WTC11 (cell line): ENCODE measurements around the gene AP4S1. TPM values are rescaled to one million over a fixed set of nuclear protein-coding genes. Genes with fewer than 3 reads are reported as not detected.

Source experiments
- ATAC-seq: fragments of 200-7000 bp; cut with Tn5 transposase; 2 replicates; pipeline ENCODE4 v1.10.0; 2021; ENCODE audit warnings: mild to moderate bottlenecking, moderate library complexity
- CTCF ChIA-PET: fragments of 300-600 bp; sonication (Branson Sonifier 250); formaldehyde crosslinking; loops from one replicate; lab custom pipeline; 2021; ENCODE audit warnings: antibody characterized with exemption; lab: Charles Lee
- POLR2A ChIA-PET: fragments of 350-600 bp; sonication (Branson Sonifier 250); formaldehyde crosslinking; loops from one replicate; lab custom pipeline; 2021; ENCODE audit warnings: antibody characterized with exemption; lab: Charles Lee
- DNase-seq: peaks from one replicate; pipeline ENCODE4 v3.0.0; 2021; ENCODE audit warnings: low spot score
- H3K27ac Mint-ChIP-seq: 2 replicates; pipeline ENCODE4 v1.8.0; 2021; ENCODE audit warnings: mixed read lengths
- H3K27me3 Mint-ChIP-seq: 2 replicates; pipeline ENCODE4 v1.8.0; 2021; ENCODE audit warnings: low read depth, mild to moderate bottlenecking, moderate library complexity, mixed read lengths
- H3K36me3 Mint-ChIP-seq: 2 replicates; pipeline ENCODE4 v1.8.0; 2021; ENCODE audit warnings: mixed read lengths
- H3K4me1 Mint-ChIP-seq: 2 replicates; pipeline ENCODE4 v1.8.0; 2022; ENCODE audit warnings: mixed read lengths
- H3K4me3 Mint-ChIP-seq: 2 replicates; pipeline ENCODE4 v1.8.0; 2021; ENCODE audit warnings: mild to moderate bottlenecking, moderate library complexity, mixed read lengths
- H3K9me3 Mint-ChIP-seq: 2 replicates; pipeline ENCODE4 v1.8.0; 2021; ENCODE audit warnings: mixed read lengths
- CREB1 ChIP-seq: sonication (generic); formaldehyde crosslinking; IDR thresholded peaks from 2 replicates; pipeline ENCODE4 v1.8.0; 2023; ENCODE audit warnings: mild to moderate bottlenecking, missing genetic modification reagents
- CREM ChIP-seq: sonication (generic); formaldehyde crosslinking; IDR thresholded peaks from 2 replicates; pipeline ENCODE4 v1.8.1; 2022; ENCODE audit warnings: mild to moderate bottlenecking, missing genetic modification reagents, moderate library complexity
- EMX1 ChIP-seq: fragments of 250-450 bp; sonication (Bioruptor Pico); IDR thresholded peaks from 2 replicates; pipeline ENCODE4 v1.8.0; 2021; ENCODE audit warnings: mild to moderate bottlenecking
- FOXK1 ChIP-seq: sonication (generic); formaldehyde crosslinking; IDR thresholded peaks from 2 replicates; pipeline ENCODE4 v1.8.0; 2022; ENCODE audit warnings: mild to moderate bottlenecking, moderate library complexity, missing genetic modification reagents
- FOXP4 ChIP-seq: sonication (generic); formaldehyde crosslinking; IDR thresholded peaks from 2 replicates; pipeline ENCODE4 v1.8.0; 2022; ENCODE audit warnings: mild to moderate bottlenecking, missing genetic modification reagents
- IRF2 ChIP-seq: sonication (generic); formaldehyde crosslinking; IDR thresholded peaks from 2 replicates; pipeline ENCODE4 v1.8.0; 2022; ENCODE audit warnings: low read depth, missing genetic modification reagents, borderline replicate concordance
- JAZF1 ChIP-seq: fragments of 250-450 bp; sonication (Bioruptor Pico); IDR thresholded peaks from 2 replicates; pipeline ENCODE4 v1.9.0; 2021; ENCODE audit warnings: moderate library complexity, mild to moderate bottlenecking, inconsistent platforms
- MLX ChIP-seq: sonication (generic); formaldehyde crosslinking; IDR thresholded peaks from 2 replicates; pipeline ENCODE4 v1.8.1; 2023; ENCODE audit warnings: mild to moderate bottlenecking, missing genetic modification reagents, moderate library complexity
- NR1H2 ChIP-seq: sonication (generic); formaldehyde crosslinking; IDR thresholded peaks from 2 replicates; pipeline ENCODE4 v1.9.0; 2021; ENCODE audit warnings: mild to moderate bottlenecking, moderate library complexity, missing genetic modification reagents
- PRDM15 ChIP-seq: sonication (generic); formaldehyde crosslinking; IDR thresholded peaks from 2 replicates; pipeline ENCODE4 v1.8.0; 2022; ENCODE audit warnings: missing genetic modification reagents
- TEAD4 ChIP-seq: sonication (generic); formaldehyde crosslinking; IDR thresholded peaks from 2 replicates; pipeline ENCODE4 v1.8.0; 2022; ENCODE audit warnings: mild to moderate bottlenecking, missing genetic modification reagents
- ZMAT4 ChIP-seq: fragments of 250-450 bp; sonication (Bioruptor Pico); IDR thresholded peaks from 2 replicates; pipeline ENCODE4 v1.9.0; 2021; ENCODE audit warnings: mild to moderate bottlenecking
- ZNF121 ChIP-seq: sonication (generic); formaldehyde crosslinking; IDR thresholded peaks from 2 replicates; pipeline ENCODE4 v1.8.0; 2023; ENCODE audit warnings: missing genetic modification reagents
- ZNF263 ChIP-seq: sonication (generic); formaldehyde crosslinking; IDR thresholded peaks from 2 replicates; pipeline ENCODE4 v1.8.1; 2022; ENCODE audit warnings: low read depth, mild to moderate bottlenecking, moderate library complexity, missing genetic modification reagents
- ZNF317 ChIP-seq: sonication (generic); formaldehyde crosslinking; IDR thresholded peaks from 2 replicates; pipeline ENCODE4 v1.8.1; 2023; ENCODE audit warnings: low read depth, mild to moderate bottlenecking, moderate library complexity, missing genetic modification reagents, borderline replicate concordance
- ZNF396 ChIP-seq: fragments of 250-450 bp; sonication (Bioruptor Pico); IDR thresholded peaks from 2 replicates; pipeline ENCODE4 v1.8.0; 2021; ENCODE audit warnings: mild to moderate bottlenecking, moderate library complexity, borderline replicate concordance
- ZNF532 ChIP-seq: fragments of 250-450 bp; sonication (Bioruptor Pico); IDR thresholded peaks from 2 replicates; pipeline ENCODE4 v1.9.0; 2021; ENCODE audit warnings: mild to moderate bottlenecking, borderline replicate concordance
- total RNA-seq: library from RNA; stranded (reverse); gene quantifications from 3 replicates; pipeline ENCODE4 v1.2.3, GENCODE V29; 2021

AP4S1 gene
- total RNA-seq, 1 experiment from 2014 or later: 7.0 TPM

GRCh38 chr14:31018057-31018645 lies 7.3 kb upstream of the AP4S1 start (continued):
- TF ChIP-seq FOXK1 (CRISPR knock-in tag): no peak
- no peak for TF ChIP-seq PRDM15 (CRISPR knock-in tag)
- TF ChIP-seq ZNF396 (CRISPR knock-in tag): no peak
- TF ChIP-seq EMX1 (CRISPR knock-in tag): no peak
- no peak for TF ChIP-seq IRF2 (CRISPR knock-in tag)
- no peak for TF ChIP-seq CREB1 (CRISPR knock-in tag)
- no peak for TF ChIP-seq ZMAT4 (CRISPR knock-in tag)
- no peak for TF ChIP-seq MLX (CRISPR knock-in tag)
- TF ChIP-seq TEAD4 (CRISPR knock-in tag): no peak
- TF ChIP-seq ZNF532 (CRISPR knock-in tag): no peak
- TF ChIP-seq FOXP4 (CRISPR knock-in tag): no peak

GRCh38 chr14:31020834-31021575 lies 4.4 kb upstream of the AP4S1 start:
- CTCF ChIA-PET: no interaction called here
- H3K27ac Mint-ChIP-seq: peak overlapping the region; percentile 6; the same call in 1 of the 2 replicates
- TF ChIP-seq NR1H2 (CRISPR knock-in tag) (no peak), ZNF532 (CRISPR knock-in tag) (no peak), MLX (CRISPR knock-in tag) (no peak), CREM (CRISPR knock-in tag) (no peak), ZNF396 (CRISPR knock-in tag) (no peak), ZNF317 (no peak), ZNF263 (CRISPR knock-in tag) (no peak), ZNF121 (CRISPR knock-in tag) (no peak), JAZF1 (no peak), IRF2 (CRISPR knock-in tag) (no peak)

More at GRCh38 chr14:31020834-31021575, 4.4 kb upstream of the AP4S1 start:
- H3K4me3 Mint-ChIP-seq: no peak overlapping the region
- H3K27me3 Mint-ChIP-seq: no peaks in the 10 kb centered on the region
- ATAC-seq: no peak
- no peak for DNase-seq
- H3K4me1 Mint-ChIP-seq: peaks cover 30% of the 10 kb centered on the region
- POLR2A ChIA-PET: interaction anchor here (0.6 kb wide), 1 partner anchor 84 kb away, joined by 6 read pairs; no protein-coding TSS in a partner anchor
- peaks cover 9% of the 10 kb centered on the region for H3K36me3 Mint-ChIP-seq
- H3K9me3 Mint-ChIP-seq: no peaks in the 10 kb centered on the region
